Posterior cingulate gyrus (tissue), 11 donors: ENCODE data around the gene TMEM150B.

ENCODE experiments used
- DNase-seq, 10 donors: peaks; one replicate each; pipeline versions ENCODE4 v3.0.0 to v3.0.0-alpha.2; 2020 to 2021; ENCODE audit warnings: mixed read lengths in 3 of 10
- intact Hi-C: fragments of 100-400 bp; cut with DNase I; formaldehyde crosslinking; loops from one replicate; pipeline ENCODE4 v1.15.1; 2023

The TMEM150B gene

GRCh38 chr19:55325172-55325571 lies at the start of gene TMEM150B:
Gene TMEM150B (minus strand): TSS chr19:55325341. CDS start chr19:55321036, 4,305 bp downstream.
- DNase-seq: no peak
- intact Hi-C loops: no loop called here

DNA sequence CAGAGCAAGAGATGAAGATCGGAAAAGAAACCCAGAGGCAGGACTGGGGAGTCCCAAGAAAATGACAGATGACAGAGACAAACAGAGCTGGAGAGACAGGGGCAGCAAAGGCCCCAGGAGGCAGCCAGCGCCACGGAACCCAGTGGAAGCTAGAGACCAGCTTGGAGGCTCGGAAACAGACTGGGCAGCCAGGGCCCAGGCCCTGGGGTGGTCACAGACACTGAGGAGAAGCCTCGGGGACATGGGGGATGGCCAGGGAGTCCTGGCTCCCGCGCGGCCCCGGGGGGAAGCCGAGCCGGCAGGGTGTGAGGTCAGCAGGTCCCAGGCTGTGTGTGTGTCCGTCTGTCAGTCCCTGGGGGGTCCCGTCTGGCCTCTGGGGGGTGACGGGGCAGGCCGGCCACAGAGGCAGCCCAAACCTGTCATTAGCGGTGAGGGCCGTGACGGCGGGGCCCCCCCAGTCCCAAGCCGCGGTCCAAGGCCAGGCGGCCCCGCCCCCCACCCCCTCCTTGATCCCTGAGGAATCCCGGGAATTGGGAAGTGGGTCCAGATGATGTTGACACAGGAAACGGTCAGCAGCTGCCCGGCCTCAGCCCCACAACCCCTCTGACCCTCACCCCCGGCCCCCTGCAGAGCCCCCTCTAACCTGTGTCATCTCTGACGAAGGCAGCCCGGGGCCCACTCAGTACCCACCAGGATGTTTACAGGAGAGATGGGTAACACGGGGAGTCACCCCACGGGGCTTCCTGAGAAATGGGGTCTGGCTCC lies 49.0 kb upstream of the TMEM150B start:
- intact Hi-C loops: no loop called here
- DNase-seq: no peak

DNA sequence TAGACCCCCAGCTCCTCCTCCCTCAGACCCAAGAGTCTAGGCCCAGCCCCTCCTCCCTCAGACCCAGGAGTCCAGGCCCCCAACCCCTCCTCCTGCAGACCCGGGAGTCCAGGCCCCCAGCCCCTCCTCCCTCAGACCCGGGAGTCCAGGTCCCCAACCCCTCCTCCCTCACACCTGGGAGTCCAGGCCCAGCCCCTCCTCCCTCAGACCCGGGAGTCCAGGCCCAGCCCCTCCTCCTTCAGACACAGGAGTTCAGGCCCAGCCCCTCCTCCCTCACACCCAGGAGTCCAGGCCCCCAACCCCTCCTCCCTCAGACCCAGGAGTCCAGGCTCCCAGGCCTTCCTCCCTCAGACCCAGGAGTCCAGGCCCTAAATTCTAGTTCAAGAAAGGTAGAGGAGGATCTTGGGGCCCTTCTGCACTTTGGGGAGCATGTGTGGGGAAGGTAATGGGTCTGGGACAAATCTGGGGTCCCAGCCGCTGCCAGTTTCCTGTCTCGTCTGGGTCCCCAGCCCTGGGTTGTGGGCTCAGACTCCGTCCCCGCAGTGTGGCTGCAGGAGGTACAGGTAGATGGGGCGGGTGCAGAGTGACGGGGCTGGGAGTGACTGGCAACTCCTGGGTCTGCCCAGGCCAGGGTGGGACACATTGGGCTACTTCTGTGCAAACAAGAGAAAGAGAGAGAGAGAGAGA lies 48.3 kb upstream of the TMEM150B start:
- intact Hi-C loops: no loop called here
- DNase-seq: no peak

DNA sequence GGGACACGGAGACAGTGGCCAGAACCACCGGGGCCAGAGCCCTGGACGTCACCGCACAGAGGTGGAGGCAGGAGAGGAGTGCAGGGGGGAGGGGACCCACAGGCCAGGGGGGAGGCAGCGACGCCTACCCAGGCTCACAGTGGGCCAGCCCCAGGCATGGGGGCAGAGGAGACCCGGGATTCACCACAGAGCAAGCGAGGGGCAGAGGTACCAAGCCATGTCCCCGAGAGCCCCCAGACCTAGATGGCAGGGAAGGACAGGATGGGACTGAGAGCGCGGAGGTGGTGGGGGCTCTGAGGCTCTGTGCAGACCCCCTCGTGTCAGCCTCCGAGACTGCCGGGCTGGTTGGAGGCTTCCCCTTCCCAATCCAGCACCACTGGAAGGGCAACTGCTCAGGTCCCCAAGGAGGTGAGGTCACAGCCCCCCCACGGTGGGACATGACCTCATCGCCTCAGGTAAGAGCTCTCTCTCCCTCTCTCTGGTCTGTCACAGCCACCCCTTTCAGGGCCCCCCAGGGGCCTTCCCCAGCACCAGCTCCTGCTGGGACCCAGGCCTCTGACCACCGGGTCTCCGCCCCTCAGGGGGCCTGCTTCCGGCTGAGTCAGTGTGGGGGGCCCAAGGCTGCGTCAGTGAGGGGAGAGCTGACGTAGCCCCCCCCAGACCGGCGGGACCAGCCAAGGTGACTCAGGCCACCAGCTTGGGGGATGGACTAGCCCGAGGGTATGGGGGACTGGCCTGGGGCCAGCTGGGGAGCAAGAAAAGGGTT lies 47.4 kb upstream of the TMEM150B start:
- DNase-seq: no peak
- intact Hi-C loops: no loop called here

DNA sequence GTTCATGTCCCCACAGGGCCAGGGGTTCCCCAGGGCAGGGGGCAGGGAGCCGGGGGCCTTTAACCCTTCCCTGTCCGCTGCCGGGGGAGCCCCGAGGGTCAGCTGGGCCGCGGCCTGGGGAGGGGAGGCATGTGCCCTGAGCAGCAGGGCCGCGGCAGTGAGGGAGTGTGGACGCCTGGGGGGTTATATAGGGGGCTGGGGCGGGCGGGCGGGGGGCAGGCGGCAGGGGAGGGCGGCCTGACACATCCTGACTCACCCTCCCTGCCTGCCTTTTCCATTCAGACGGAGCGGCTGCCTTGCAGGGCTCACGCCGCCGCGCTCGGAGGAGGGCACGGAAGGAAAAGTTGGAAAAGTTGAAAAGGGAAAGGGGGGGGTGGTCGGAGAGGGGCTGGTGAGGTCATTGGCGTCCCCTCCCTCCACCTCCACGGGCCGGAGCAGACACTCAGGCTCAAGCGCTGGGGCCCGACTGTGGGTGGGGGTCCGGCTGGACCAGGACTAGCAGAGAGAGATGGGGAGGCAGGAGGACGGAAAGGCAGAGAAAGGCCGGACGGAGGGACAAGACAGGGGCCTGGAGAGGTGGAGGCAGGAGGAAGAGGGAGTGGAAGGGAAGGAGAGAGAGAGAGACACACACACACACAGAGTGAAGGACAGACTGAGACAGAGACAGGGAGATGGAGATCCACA lies 45.3 kb upstream of the TMEM150B start, which contains the start of gene IL11:
Gene IL11, minus strand, starts transcription at position 159 of the 684 bp plus-strand sequence. Its CDS starts 153 bp downstream, at position 6.
- intact Hi-C loops: no loop called here
- DNase-seq: no peak

DNA sequence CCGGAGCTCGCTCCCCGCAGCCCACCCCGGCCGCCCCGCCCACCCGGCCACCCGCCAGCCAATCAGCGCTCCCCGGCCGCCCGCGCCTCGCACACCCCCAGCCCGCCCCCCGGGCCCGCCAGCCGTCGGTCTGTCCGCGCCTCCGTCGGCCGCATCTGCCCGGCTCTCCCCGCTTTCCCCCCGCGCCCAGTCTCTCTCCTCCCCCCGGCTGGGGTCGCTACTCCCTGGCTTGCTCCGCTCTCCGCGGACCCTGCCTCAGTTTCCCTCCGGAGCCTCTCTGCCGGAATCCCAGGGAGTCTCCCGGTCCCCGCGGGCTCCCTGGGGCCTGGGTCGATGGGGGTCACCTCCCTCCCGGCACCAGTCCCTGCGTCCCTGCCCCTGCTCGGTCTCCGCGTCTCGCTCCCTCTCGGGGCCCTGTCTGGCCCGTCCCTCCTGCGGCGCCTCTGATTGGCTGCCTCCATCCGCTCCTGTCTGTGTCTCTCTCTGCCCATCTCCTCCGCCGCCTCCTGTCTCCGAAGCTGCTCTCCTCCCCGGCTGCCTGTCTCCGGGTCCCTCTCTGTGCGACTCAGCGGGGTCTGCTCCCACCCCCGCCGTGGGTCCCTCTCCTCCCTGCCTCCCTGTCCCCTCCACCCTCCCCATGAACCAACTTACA lies 44.6 kb upstream of the TMEM150B start:
- intact Hi-C loops: no loop called here
- peak in 1 of 10 donors; percentile 71 for DNase-seq

GRCh38 chr19:55368701-55369563 lies 43.8 kb upstream of the TMEM150B start:
- intact Hi-C loops: no loop called here
- DNase-seq: no peak

- DNase-seq: no peak
- intact Hi-C loops: no loop called here
Measured at GRCh38 chr19:55368106-55368505, 43.0 kb upstream of the TMEM150B start.

DNA sequence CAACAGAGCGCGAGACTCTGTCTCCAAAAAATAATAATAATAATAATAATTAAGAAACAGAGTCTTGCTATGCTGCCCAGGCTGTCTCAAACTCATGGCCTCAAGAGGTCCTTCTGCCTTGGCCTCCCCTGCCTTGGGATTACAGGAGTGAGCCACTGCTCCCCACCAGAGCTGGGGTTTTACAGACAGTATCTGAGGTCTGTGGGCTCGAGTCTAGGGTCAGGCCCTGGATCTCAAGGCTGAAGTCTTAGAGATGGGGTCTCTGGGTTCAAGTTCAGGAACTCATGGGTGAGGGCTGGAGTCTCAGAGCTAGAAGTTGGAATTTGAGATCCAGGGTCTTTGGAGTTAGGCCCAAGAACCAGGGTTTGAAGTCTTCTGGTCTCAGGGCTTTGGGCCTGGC lies 41.6 kb upstream of the TMEM150B start:
- DNase-seq: no peak
- intact Hi-C loops: no loop called here

DNA sequence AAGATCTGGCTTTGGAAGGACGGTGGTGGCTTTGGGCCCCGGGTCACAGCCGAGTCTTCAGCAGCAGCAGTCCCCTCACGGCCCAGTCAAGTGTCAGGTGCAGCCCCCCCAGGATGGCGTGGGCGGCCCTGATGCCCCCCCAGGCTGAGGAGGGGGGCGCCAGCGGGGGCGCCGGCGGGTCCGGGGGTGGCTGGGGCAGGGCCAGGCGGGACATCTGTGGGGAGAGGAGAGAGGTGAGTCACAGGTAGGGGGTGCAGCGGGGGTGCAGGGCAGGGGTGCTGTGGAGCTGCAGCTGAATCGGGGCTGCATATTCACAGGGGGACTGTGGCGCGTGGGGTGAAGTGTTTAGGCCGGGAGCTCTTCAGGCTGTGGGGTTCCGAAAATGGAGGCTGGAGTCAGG lies 40.8 kb upstream of the TMEM150B start:
- no peak for DNase-seq
- intact Hi-C loops: no loop called here

GRCh38 chr19:55365245-55365644 lies 40.1 kb upstream of the TMEM150B start:
- intact Hi-C loops: no loop called here
- DNase-seq: no peak

DNA sequence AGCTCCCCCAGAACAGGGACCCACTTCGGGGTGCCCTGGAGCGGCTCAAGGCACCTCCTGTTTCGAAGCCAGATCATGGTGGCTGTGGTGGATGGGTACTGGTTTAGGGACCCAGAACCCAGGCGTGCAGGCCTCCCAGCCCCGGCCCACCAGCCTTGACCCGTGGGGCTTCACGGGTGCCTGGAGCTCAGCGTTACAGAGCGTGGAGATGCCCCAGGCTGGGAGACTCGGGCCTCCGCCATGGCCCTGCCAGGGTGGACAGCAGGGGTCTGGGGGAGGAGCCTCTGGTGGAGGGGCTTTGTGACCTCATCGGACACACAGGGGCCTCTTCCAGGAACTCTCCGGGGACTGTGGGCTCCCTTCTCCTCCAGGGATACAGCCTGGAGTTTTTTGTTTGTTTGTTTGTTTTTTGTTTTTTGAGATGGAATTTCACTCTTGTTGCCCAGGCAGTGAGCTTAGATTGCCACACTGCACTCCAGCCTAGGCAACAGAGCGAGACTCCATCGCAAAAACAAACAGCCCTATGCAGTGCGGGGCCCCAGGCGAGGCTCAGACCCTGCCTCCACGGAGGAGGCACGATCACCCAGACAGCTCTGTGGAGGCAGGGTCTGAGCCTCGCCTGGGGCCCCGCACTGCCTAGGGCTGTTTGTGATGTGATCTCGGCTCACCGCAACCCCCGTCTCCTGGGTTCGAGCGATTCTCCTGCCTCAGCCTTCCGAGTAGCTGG lies 38.0 kb upstream of the TMEM150B start, which contains the start of gene GARIN5B:
Gene GARIN5B, minus strand, starts transcription at position 271 of the 727 bp plus-strand sequence. Its CDS starts 194 bp downstream, at position 77.
- intact Hi-C loops: no loop called here
- no peak for DNase-seq

GRCh38 chr19:55362174-55362989 lies 37.2 kb upstream of the TMEM150B start:
- intact Hi-C loops: no loop called here
- DNase-seq: no peak

GRCh38 chr19:55360902-55361301 lies 35.8 kb upstream of the TMEM150B start:
- intact Hi-C loops: no loop called here
- no peak for DNase-seq

DNA sequence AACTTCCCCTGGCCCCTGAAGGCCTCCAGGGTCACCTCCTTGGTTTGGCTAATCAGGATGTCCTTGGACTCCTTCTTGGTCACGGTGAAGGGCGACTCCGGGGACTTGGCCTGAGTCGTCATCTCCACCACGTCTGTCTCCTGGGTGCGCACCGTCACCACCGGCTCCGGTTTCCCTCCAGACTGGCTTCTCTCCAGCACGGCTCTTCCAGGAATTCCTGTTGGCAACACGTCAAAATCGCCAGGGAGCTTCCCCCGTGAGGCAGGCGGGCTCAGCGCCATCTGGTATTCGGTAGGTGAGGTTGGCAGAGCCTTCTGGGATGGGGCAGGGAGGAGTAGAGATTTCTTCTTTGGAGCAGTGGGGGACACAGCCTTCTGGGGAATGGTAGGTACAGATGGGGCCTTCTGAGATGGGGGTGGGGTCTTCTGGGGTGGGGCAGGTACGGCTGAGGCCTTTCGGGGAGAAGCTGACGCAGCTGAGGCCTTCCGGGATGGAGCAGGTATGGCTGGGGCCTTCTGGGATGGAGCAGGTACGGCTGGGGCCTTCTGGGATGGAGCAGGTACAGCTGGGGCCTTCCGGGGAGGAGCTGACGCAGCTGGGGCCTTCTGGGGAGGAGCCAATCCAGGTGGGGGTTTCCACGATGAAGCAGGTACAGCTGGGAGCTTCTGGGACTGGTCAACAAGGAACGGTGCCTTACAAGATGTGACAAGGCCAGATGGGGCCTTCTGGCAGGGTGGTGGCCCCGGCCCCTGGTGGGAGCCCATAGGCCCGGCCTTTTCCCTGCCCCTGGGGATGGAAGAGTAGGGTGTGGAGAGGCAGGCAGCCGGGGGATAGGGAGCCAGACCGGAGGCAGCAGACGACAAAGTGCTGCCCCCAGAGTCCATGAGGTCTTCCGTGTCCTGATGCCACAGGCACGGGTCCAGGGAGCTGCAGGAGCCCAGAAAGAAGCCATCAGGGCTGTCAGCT lies 34.1 kb upstream of the TMEM150B start:
- DNase-seq: no peak

DNA sequence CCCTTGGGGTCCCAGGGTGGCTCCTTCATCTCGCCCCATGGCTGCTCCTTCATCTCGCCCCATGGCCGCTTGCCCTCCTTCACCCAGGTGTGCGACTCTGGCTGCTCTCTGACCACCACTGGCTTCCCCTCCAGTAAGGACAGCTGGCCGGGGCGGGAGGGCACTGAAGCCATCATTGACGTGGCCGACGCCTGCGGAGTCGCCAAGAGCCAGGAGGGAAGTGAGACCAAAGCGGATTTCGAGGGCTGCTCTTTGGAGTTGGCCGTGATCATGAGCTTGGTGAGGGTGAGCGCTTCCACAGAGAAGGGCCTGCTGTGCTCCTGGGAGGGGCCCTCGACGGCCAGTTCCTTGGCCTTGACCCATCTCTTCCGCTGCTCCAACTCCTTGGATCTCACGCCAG lies 33.4 kb upstream of the TMEM150B start:
- intact Hi-C loops: no loop called here
- DNase-seq: no peak

More for the DNA sequence above, 34.1 kb upstream of the TMEM150B start:
- intact Hi-C loops: no loop called here
